ENCODE data around the gene MIOX. TPM values are rescaled to one million over a fixed set of nuclear protein-coding genes. Genes with fewer than 3 reads are reported as not detected.

The MIOX gene
- total RNA-seq, 4 donors from 2014 or later, result not detected

- ATAC-seq, result no peak
Measured at GRCh38 chr22:50488006-50488677, 1.5 kb downstream of the MIOX start.

DNA sequence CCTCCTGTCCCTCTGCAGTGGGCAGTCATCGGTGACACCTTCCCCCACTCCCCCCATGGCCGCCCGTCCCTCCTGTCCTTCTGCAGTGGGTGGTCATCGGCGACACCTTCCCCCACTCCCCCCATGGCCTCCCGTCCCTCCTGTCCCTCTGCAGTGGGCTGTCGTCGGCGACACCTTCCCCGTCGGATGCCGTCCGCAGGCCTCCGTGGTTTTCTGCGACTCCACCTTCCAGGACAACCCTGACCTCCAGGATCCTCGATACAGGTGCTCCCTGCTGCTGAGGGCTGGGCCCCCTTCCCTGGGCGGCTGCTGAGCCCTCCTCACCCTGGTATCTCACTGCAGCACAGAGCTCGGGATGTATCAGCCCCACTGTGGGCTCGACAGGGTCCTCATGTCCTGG lies 2.2 kb downstream of the MIOX start:
- Histone ChIP-seq H3K9me3 (no peaks in the 10 kb centered on the region), H3K36me3 (no peaks in the 10 kb centered on the region), H3K27ac (no peak overlapping the region), H3K4me3 (no peak overlapping the region), H3K4me1 (no peaks in the 10 kb centered on the region), H3K27me3 (peaks cover 57% of the 10 kb centered on the region)
- TF ChIP-seq POLR2AphosphoS5 (IDR thresholded peaks at IDR 0.05), result no peak
- no peak for TF ChIP-seq EP300 (IDR thresholded peaks at IDR 0.05)
- TF ChIP-seq CTCF (IDR thresholded peaks at IDR 0.05), result no peak
- no peak for TF ChIP-seq POLR2A (IDR thresholded peaks at IDR 0.05)
- no peak for ATAC-seq
- 69 to 80% methylated on average over 2 to 9 of the region's 19 CpGs for WGBS, 2 donors (ENCODE audit: low coverage in 1 of 2)

More at GRCh38 chr22:50488006-50488677, 1.5 kb downstream of the MIOX start:
- 100% methylated on average over 1 of the region's 18 CpGs; no CpG with 5 or more reads in 1 of the 2 donors for WGBS, 2 donors (ENCODE audit: low coverage in 1 of 2)
- no peaks in the 10 kb centered on the region for H3K4me1 ChIP-seq
- H3K27ac ChIP-seq, result no peak overlapping the region
- no peak for TF ChIP-seq POLR2AphosphoS5 (IDR thresholded peaks at IDR 0.05)
- H3K27me3 ChIP-seq, result peaks cover 64% of the 10 kb centered on the region
- H3K4me3 ChIP-seq, result no peak overlapping the region
- H3K36me3 ChIP-seq, result no peaks in the 10 kb centered on the region
- no peaks in the 10 kb centered on the region for H3K9me3 ChIP-seq

DNA sequence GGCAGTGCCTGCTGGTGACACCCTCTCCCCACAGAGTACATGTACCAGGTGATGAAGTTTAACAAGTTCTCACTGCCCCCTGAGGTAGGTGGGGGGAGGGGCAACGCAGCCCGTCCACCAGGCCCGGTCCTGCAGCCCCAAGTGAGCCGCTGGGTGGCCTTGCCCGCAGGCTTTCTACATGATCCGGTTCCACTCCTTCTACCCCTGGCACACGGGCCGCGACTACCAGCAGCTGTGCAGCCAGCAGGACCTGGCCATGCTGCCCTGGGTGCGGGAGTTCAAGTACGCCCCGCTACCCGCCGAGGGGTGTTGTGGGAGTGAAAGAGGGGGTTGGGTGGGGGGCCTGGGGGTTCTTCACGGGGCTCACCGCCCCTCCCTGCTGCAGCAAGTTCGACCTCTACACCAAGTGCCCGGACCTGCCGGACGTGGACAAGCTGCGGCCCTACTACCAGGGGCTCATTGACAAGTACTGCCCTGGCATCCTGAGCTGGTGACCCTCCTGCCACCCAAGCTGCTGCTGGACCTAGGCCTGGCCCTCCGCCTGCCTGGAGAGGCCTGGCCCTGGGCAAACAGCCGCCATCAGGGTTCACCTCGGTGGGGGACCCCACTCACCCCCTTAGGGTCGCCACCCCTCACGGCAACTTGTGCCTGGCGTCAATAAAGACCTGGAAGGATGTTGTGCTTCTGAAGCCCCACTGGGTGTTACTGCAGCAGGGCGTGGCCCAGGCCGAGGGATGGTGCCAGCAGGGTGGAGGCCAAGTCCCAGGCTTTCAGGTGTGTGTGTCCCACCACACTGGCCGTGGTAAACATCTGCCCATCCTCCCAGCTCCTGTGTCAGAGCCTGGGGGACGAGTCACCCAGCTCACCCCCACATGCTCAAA lies 2.9 kb downstream of the MIOX start:
- Histone ChIP-seq H3K9me3 (no peaks in the 10 kb centered on the region), H3K27ac (no peak overlapping the region), H3K27me3 (peaks cover 50% of the 10 kb centered on the region), H3K36me3 (no peaks in the 10 kb centered on the region), H3K4me3 (no peak overlapping the region), H3K4me1 (no peaks in the 10 kb centered on the region)
- TF ChIP-seq CTCF (IDR thresholded peaks at IDR 0.05), result no peak
- TF ChIP-seq EP300 (IDR thresholded peaks at IDR 0.05), result no peak
- TF ChIP-seq POLR2AphosphoS5 (IDR thresholded peaks at IDR 0.05), result no peak
- TF ChIP-seq POLR2A (IDR thresholded peaks at IDR 0.05), result no peak
- 0 to 70% methylated on average over 1 to 2 of the region's 31 CpGs for WGBS, 2 donors (ENCODE audit: low coverage in 1 of 2)
- no peak for ATAC-seq

- H3K4me3 ChIP-seq, result no peak overlapping the region
- ATAC-seq, result no peak
- H3K9me3 ChIP-seq, result no peaks in the 10 kb centered on the region
- H3K36me3 ChIP-seq, result no peaks in the 10 kb centered on the region
- no peaks in the 10 kb centered on the region for H3K4me1 ChIP-seq
- H3K27ac ChIP-seq, result no peak overlapping the region
- 69 to 73% methylated on average over 11 to 17 of the region's 27 CpGs for WGBS, 2 donors (ENCODE audit: low coverage in 1 of 2)
- peaks cover 38% of the 10 kb centered on the region for H3K27me3 ChIP-seq
- TF ChIP-seq POLR2AphosphoS5 (IDR thresholded peaks at IDR 0.05) (no peak), POLR2A (IDR thresholded peaks at IDR 0.05) (no peak), EP300 (IDR thresholded peaks at IDR 0.05) (no peak), CTCF (IDR thresholded peaks at IDR 0.05) (no peak)
Measured at GRCh38 chr22:50490531-50491308, 4.1 kb downstream of the MIOX start.

DNA sequence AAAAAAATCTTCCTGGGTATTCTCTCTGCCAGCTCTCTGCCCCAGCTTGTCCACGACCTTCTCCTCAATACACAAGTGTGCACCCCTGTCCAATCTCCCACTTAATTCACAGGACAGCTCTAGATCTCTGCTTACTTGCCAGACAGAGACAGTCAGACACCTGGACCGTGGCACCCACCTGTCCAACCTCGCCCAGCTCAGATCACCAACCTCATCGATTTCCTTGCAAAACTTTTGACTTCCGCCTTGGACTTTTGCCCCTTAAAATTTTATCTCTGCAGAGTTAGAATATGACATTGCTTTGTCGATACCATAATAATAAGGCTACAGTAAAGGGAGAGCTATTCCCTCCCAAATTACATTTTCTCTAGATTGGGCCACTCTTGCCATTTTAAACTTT lies 10.4 kb downstream of the MIOX start:
- no peak for ATAC-seq
- TF ChIP-seq POLR2A (IDR thresholded peaks at IDR 0.05) (no peak), EP300 (IDR thresholded peaks at IDR 0.05) (no peak), CTCF (IDR thresholded peaks at IDR 0.05) (no peak), POLR2AphosphoS5 (IDR thresholded peaks at IDR 0.05) (no peak)
- 86 to 88% methylated on average over 6 of the region's 6 CpGs for WGBS, 2 donors (ENCODE audit: low coverage in 1 of 2)

More for the DNA sequence above, 10.4 kb downstream of the MIOX start:
- Histone ChIP-seq H3K9me3 (no peaks in the 10 kb centered on the region), H3K4me1 (peaks cover 0 to 7% (median 0%) of the 10 kb centered on the region in 3 donors), H3K4me3 (no peak overlapping the region), H3K27ac (no peak overlapping the region), H3K27me3 (no peaks in the 10 kb centered on the region), H3K36me3 (peaks cover 0 to 2% of the 10 kb centered on the region in 2 donors)
